ENCODE data around the gene LMO1. TPM values are rescaled to one million over a fixed set of nuclear protein-coding genes. Genes with fewer than 3 reads are reported as not detected.

LMO1 gene
- total RNA-seq, 1 donor from 2014 or later: 1.8 TPM

DNA sequence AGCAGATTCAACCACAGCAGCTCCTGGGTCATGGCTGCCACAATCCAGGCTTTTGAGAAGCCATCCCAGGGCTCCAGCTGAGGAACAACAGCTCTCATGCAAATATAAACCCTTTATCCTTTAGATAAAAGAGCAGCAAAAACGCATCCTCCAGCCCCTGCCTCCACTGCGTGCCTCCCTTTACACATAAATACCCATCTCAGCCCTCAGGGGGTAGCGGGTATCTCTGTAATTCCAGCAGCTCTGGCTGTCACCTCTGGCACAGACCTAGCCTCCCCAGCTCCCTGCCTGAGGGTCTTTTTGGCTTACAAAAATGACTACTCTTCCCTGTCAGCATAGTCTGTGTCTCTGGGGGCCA lies 21.6 kb downstream of the LMO1 start:
- no peaks in the 10 kb centered on the region for H3K27me3 Mint-ChIP-seq (ENCODE audit: low read depth)
- no peak for DNase-seq (ENCODE audit: low read depth, low spot score)
- H3K4me1 Mint-ChIP-seq: peaks cover 47% of the 10 kb centered on the region
- peaks cover 6% of the 10 kb centered on the region for H3K9me3 Mint-ChIP-seq
- TF ChIP-seq, protein P1, sequence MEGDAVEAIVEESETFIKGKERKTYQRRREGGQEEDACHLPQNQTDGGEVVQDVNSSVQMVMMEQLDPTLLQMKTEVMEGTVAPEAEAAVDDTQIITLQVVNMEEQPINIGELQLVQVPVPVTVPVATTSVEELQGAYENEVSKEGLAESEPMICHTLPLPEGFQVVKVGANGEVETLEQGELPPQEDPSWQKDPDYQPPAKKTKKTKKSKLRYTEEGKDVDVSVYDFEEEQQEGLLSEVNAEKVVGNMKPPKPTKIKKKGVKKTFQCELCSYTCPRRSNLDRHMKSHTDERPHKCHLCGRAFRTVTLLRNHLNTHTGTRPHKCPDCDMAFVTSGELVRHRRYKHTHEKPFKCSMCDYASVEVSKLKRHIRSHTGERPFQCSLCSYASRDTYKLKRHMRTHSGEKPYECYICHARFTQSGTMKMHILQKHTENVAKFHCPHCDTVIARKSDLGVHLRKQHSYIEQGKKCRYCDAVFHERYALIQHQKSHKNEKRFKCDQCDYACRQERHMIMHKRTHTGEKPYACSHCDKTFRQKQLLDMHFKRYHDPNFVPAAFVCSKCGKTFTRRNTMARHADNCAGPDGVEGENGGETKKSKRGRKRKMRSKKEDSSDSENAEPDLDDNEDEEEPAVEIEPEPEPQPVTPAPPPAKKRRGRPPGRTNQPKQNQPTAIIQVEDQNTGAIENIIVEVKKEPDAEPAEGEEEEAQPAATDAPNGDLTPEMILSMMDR (conservative IDR thresholded peaks at IDR 0.05): no peak
- peak overlapping the region; percentile 91 for H3K27ac Mint-ChIP-seq (ENCODE audit: unreplicated experiment)
- no peak overlapping the region for H3K4me3 Mint-ChIP-seq
- peaks cover 3% of the 10 kb centered on the region for H3K36me3 Mint-ChIP-seq (ENCODE audit: low read depth)

DNA sequence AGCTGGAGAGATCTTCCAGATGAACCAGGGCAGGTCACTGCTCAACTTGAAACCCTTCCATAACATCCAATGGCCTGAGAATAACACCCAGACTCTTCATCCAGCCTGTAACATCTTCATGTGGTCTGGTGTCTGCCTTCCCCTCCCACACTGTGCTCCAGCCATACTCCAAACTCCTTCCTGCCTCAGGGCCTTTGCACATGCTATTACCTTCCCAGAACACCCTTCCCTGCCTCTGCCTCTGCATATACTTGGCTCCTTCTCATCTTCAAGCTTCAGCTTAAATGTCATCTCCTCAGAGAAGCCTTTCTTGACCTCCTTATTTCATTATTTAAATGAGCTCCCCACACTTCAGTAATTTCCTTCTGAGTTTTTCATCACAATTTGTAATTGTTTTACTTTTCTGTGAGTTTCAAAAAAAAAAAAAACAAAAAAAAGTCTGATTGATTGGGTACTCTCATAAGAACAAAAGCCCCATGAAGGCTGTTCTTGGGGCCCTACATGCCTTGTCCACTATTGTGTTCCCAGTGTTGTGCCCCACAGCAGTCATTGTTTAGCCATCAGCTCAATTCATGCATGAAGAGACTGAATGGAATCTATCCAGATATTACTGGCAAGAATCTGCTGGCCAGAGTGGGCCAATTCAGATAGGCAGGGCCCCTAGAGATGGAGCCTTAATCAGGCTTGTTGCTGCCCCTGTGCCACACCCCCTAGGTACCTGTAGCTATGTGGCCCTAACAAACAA lies 22.1 kb downstream of the LMO1 start:
- TF ChIP-seq, protein P1 (conservative IDR thresholded peaks at IDR 0.05): no peak
- H3K9me3 Mint-ChIP-seq: peaks cover 6% of the 10 kb centered on the region
- H3K36me3 Mint-ChIP-seq (ENCODE audit: low read depth): peaks cover 3% of the 10 kb centered on the region
- H3K27ac Mint-ChIP-seq (ENCODE audit: unreplicated experiment): peak overlapping the region; percentile 91
- H3K4me1 Mint-ChIP-seq: peaks cover 51% of the 10 kb centered on the region
- H3K27me3 Mint-ChIP-seq (ENCODE audit: low read depth): no peaks in the 10 kb centered on the region
- no peak for DNase-seq (ENCODE audit: low read depth, low spot score)
- H3K4me3 Mint-ChIP-seq: peak overlapping the region; percentile 31

DNA sequence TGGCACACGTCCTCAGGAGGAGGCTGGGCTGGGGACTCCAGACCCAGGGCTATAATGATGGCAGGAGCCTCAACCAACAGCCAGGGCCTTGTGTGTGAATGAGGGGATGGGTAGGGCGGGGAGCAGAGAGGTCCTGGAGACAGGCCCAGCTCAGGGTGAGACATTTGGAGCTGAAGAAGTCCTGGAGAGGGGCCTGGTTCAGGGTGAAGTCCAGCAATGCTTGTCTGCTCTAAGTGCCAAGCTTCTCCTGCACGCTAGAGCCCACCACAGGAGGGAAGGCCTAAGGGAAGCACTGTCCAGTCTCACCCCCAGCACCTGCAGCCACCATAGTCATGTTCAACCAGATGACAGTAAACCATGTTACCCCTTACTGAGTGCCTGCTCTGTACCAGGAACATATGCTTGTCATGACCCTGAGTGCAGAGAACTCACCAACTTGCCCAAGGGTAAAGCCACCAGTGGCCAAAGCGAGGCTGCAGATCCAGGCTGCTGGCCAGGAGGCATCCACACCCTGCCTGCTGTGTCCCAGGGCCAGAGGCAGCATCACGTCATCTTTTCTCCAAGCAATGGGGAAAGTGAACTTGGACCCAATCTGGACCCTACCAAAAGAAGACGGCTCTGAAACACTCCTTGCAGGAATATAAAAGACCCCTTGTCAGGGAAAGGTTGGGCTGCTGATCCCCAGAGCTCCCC lies 24.0 kb downstream of the LMO1 start:
- Mint-ChIP-seq H3K36me3 (ENCODE audit: low read depth) (peaks cover 3% of the 10 kb centered on the region), H3K9me3 (peaks cover 6% of the 10 kb centered on the region), H3K27ac (ENCODE audit: unreplicated experiment) (peak overlapping the region; percentile 85), H3K4me3 (peak overlapping the region; percentile 42), H3K4me1 (peaks cover 68% of the 10 kb centered on the region), H3K27me3 (ENCODE audit: low read depth) (no peaks in the 10 kb centered on the region)
- TF ChIP-seq, protein P1 (conservative IDR thresholded peaks at IDR 0.05): no peak
- DNase-seq (ENCODE audit: low read depth, low spot score): no peak

DNA sequence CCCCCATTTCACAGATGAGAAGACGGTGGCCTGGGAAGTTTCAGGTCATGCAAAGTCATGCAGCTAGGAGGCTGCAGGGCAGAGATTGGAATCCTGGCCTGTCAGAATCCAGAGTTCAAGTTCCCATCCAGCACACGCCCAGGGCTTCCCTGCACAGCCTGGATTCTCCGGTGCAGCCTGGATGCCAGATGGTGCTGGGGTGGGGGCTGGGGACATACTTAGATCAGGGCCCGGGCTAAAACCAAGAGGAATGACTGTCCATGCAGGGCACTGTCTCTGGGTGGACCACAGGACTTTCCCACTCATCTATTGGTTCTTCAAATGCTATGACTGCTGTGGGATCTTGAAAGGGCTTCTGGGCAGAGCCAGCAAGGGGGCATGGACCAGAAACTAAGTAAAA lies 24.6 kb downstream of the LMO1 start:
- DNase-seq (ENCODE audit: low read depth, low spot score): no peak
- no peak overlapping the region for H3K4me3 Mint-ChIP-seq
- peaks cover 6% of the 10 kb centered on the region for H3K9me3 Mint-ChIP-seq
- no peaks in the 10 kb centered on the region for H3K27me3 Mint-ChIP-seq (ENCODE audit: low read depth)
- H3K4me1 Mint-ChIP-seq: peaks cover 71% of the 10 kb centered on the region
- no peak overlapping the region for H3K27ac Mint-ChIP-seq (ENCODE audit: unreplicated experiment)
- peaks cover 3% of the 10 kb centered on the region for H3K36me3 Mint-ChIP-seq (ENCODE audit: low read depth)
- TF ChIP-seq, protein P1 (conservative IDR thresholded peaks at IDR 0.05): no peak

DNA sequence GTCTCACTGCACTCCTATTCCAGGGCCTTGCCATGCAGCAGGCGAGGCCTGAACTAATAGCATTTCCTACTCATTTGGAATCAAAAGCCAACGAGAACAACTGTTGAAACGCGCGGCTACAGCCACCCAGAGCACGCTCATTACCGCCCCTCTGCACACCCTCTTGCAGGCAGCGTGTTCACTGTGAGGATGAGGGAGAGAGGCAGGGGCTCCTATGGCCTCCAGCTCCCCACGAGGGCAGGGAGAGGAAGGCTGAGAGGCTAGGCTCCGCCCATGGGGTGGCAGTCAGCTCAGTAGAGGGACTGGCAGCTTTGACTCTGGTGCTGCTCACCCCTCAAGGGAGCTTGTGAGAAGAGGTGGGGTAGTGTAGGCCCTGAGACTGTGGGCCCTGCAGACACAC lies 26.2 kb downstream of the LMO1 start:
- Mint-ChIP-seq H3K4me1 (peaks cover 61% of the 10 kb centered on the region), H3K27me3 (ENCODE audit: low read depth) (no peaks in the 10 kb centered on the region), H3K4me3 (no peak overlapping the region), H3K9me3 (peaks cover 6% of the 10 kb centered on the region), H3K27ac (ENCODE audit: unreplicated experiment) (no peak overlapping the region), H3K36me3 (ENCODE audit: low read depth) (peaks cover 3% of the 10 kb centered on the region)
- DNase-seq (ENCODE audit: low read depth, low spot score): no peak
- TF ChIP-seq, protein P1 (conservative IDR thresholded peaks at IDR 0.05): no peak

All from neural crest cell (in vitro differentiated cells).